IMR-90 (cell line): ENCODE data around the gene TBCEL. TPM values are rescaled to one million over a fixed set of nuclear protein-coding genes. Genes with fewer than 3 reads are reported as not detected.
"Not testable (repeated sequence)": the region's sequence is repeated elsewhere in the genome, so short reads cannot be mapped to it uniquely, and the experiment has no call there.

Experiments
- ATAC-seq: fragments of 200-7000 bp; cut with Tn5 transposase; 2 replicates; pipeline ENCODE4 v1.9.1; 2020; ENCODE audit warnings: low read depth, mild to moderate bottlenecking, moderate library complexity
- BruUV-seq: library from RNA; stranded (reverse); fragments of 400-500 nt; replicated peaks from 2 replicates; lab custom pipeline; 2021; lab: Mats Ljungman, UMichigan
- CTCF ChIA-PET: fragments of 300-600 bp; formaldehyde crosslinking; extraction: SDS; loops from one replicate; lab custom pipeline; 2021; ENCODE audit warnings: antibody characterized with exemption; lab: Yijun Ruan, JAX
- POLR2A ChIA-PET: fragments of 300-600 bp; sonication (Branson Sonifier 250); formaldehyde crosslinking; loops from one replicate; lab custom pipeline; 2022; ENCODE audit warnings: antibody characterized with exemption; ENCODE audit not compliant: unreplicated experiment; lab: Charles Lee
- DNase-seq: peaks from one replicate; pipeline ENCODE4 v3.0.0; 2013
- H2AFZ ChIP-seq: replicated peaks from 2 replicates; pipeline ENCODE3; 2013; ENCODE audit warnings: low read length, mild to moderate bottlenecking; ENCODE audit not compliant: poor library complexity
- H2AK5ac ChIP-seq: 2 replicates; pipeline ENCODE4 v1.6.1; 2013; ENCODE audit warnings: low read depth, low read length, inconsistent platforms
- H2AK9ac ChIP-seq: replicated peaks from 2 replicates; pipeline ENCODE3; 2013; ENCODE audit warnings: mild to moderate bottlenecking, low read depth, low read length, moderate library complexity; ENCODE audit not compliant: poor library complexity
- H2BK120ac ChIP-seq: 2 replicates; pipeline ENCODE4 v1.6.1; 2013; ENCODE audit warnings: low read depth, low read length, inconsistent platforms
- H2BK15ac ChIP-seq: 3 replicates; pipeline ENCODE4 v1.6.1; 2013; ENCODE audit warnings: low read depth, low read length, inconsistent platforms
- H2BK20ac ChIP-seq: 2 replicates; pipeline ENCODE4 v1.6.1; 2013; ENCODE audit warnings: low read depth, mild to moderate bottlenecking, inconsistent platforms, low read length, moderate library complexity
- H2BK5ac ChIP-seq: 2 replicates; pipeline ENCODE4 v1.6.1; 2013; ENCODE audit warnings: mild to moderate bottlenecking, low read depth, low read length, inconsistent platforms; ENCODE audit not compliant: poor library complexity, severe bottlenecking
- H3K14ac ChIP-seq: replicated peaks from 2 replicates; pipeline ENCODE4 v1.6.1; 2013; ENCODE audit warnings: low read depth, low read length, inconsistent platforms
- H3K18ac ChIP-seq: 2 replicates; pipeline ENCODE4 v1.6.1; 2013; ENCODE audit warnings: low read depth, low read length, control low read depth
- H3K23ac ChIP-seq: 2 replicates; pipeline ENCODE4 v1.6.1; 2013; ENCODE audit warnings: low read depth, low read length, inconsistent platforms
- H3K27ac ChIP-seq: 2 replicates; pipeline ENCODE4 v1.5.1; 2013; ENCODE audit warnings: mild to moderate bottlenecking, control low read depth, low read length; ENCODE audit not compliant: insufficient read depth
- H3K27me3 ChIP-seq: 2 replicates; pipeline ENCODE4 v1.6.1; 2013; ENCODE audit warnings: low read length; ENCODE audit not compliant: control insufficient read depth, insufficient read depth
- H3K36me3 ChIP-seq: 2 replicates; pipeline ENCODE4 v1.6.1; 2013; ENCODE audit warnings: low read length, mixed read lengths; ENCODE audit not compliant: control insufficient read depth, insufficient read depth
- H3K4ac ChIP-seq: 2 replicates; pipeline ENCODE4 v1.6.1; 2013; ENCODE audit warnings: low read depth, low read length, inconsistent platforms
- H3K4me1 ChIP-seq: 2 replicates; pipeline ENCODE4 v1.6.1; 2013; ENCODE audit warnings: low read length, mixed read lengths; ENCODE audit not compliant: control insufficient read depth, insufficient read depth
- H3K4me2 ChIP-seq: 2 replicates; pipeline ENCODE4 v1.6.1; 2013; ENCODE audit warnings: low read depth, mild to moderate bottlenecking, control low read depth, low read length, moderate library complexity
- H3K4me3 ChIP-seq: 2 replicates; pipeline ENCODE4 v1.5.1; 2013; ENCODE audit warnings: low read depth, mild to moderate bottlenecking, control low read depth, low read length, moderate library complexity; ENCODE audit not compliant: insufficient read depth
- H3K56ac ChIP-seq: 2 replicates; pipeline ENCODE4 v1.6.1; 2013; ENCODE audit warnings: low read length, inconsistent platforms; ENCODE audit not compliant: insufficient read depth; ENCODE audit errors: extremely low read depth
- H3K79me1 ChIP-seq, 2 experiments: 2 replicates each; pipeline ENCODE4 v1.6.1; 2013; ENCODE audit warnings: low read length in 2 of 2, inconsistent platforms in 1 of 2, low read depth in 1 of 2
- H3K9ac ChIP-seq: 2 replicates; pipeline ENCODE4 v1.6.1; 2013; ENCODE audit warnings: low read depth, low read length, control low read depth
- H3K9me1 ChIP-seq: 2 replicates; pipeline ENCODE4 v1.6.1; 2013; ENCODE audit warnings: low read length, inconsistent platforms; ENCODE audit not compliant: insufficient read depth
- H3K9me3 ChIP-seq: 2 replicates; pipeline ENCODE4 v1.6.1; 2013; ENCODE audit warnings: low read length; ENCODE audit not compliant: control insufficient read depth, insufficient read depth
- H4K20me1 ChIP-seq: 2 replicates; pipeline ENCODE4 v1.6.1; 2013; ENCODE audit warnings: low read length, inconsistent platforms; ENCODE audit not compliant: insufficient read depth
- H4K5ac ChIP-seq: 2 replicates; pipeline ENCODE4 v1.6.1; 2013; ENCODE audit warnings: mild to moderate bottlenecking, low read depth, low read length, control low read depth
- H4K8ac ChIP-seq, 2 experiments: 2 replicates each; pipeline ENCODE4 v1.6.1; 2013; ENCODE audit warnings: low read depth in 2 of 2, low read length in 2 of 2, control low read depth in 1 of 2, inconsistent platforms in 1 of 2
- H4K91ac ChIP-seq: 2 replicates; pipeline ENCODE4 v1.6.1; 2013; ENCODE audit warnings: low read depth, low read length, inconsistent platforms; ENCODE audit not compliant: insufficient read depth
- BHLHE40 ChIP-seq: fragments of 150-350 bp; IDR thresholded peaks from 2 replicates; pipeline ENCODE4 v1.6.1; 2016; ENCODE audit warnings: mild to moderate bottlenecking, low read depth, low read length
- CHD1 ChIP-seq: IDR thresholded peaks from 2 replicates; pipeline ENCODE4 v1.6.1; 2012; ENCODE audit warnings: low read depth, low read length, improper control_type of control experiment
- MAZ ChIP-seq: IDR thresholded peaks from 2 replicates; pipeline ENCODE4 v1.6.1; 2012; ENCODE audit warnings: low read depth, mild to moderate bottlenecking, low read length, improper control_type of control experiment, moderate library complexity, borderline replicate concordance
- MXI1 ChIP-seq: IDR thresholded peaks from 2 replicates; pipeline ENCODE4 v1.6.1; 2012; ENCODE audit warnings: low read depth, mild to moderate bottlenecking, low read length, moderate library complexity, borderline replicate concordance
- SMC3 ChIP-seq: fragments of 150-350 bp; IDR thresholded peaks from 2 replicates; pipeline ENCODE4 v1.6.1; 2016; ENCODE audit warnings: low read depth, mild to moderate bottlenecking, antibody characterized with exemption, low read length, moderate library complexity
- WGBS, 2 experiments: methylation state at CpG; one replicate each; pipeline versions ENCODE4 v1.1.5 to v1.1.7; 2013; ENCODE audit warnings: missing lambda C conversion rate in 2 of 2; ENCODE audit not compliant: insufficient read length in 1 of 2; ENCODE audit errors: extremely low coverage in 2 of 2; 5-methylcytosine and 5-hydroxymethylcytosine counted together
- dilution Hi-C: fragments of 300-500 bp; cut with HindIII; formaldehyde crosslinking; loops from one replicate; pipeline ENCODE4 v1.14.3; 2018; ENCODE audit warnings: low sequenced_read_pairs; ENCODE audit not compliant: unreplicated experiment
- in situ Hi-C: fragments of 300-500 bp; cut with MboI; formaldehyde crosslinking; loops from 3 replicates; pipeline ENCODE4 v1.14.3; 2019; ENCODE audit warnings: low sequenced_read_pairs, inconsistent platforms, mixed read lengths
- intact Hi-C: fragments of 100-400 bp; cut with micrococcal nuclease; formaldehyde crosslinking; loops from 2 replicates; pipeline ENCODE4 v1.10.0; 2022
- polyA plus RNA-seq, 3 experiments: library from polyadenylated mRNA; depleted of rRNA; stranded (reverse); fragments of >200 nt; gene quantifications; 2 replicates each; pipeline ENCODE4 v1.2.3, GENCODE V29; 2012; ENCODE audit warnings: low replicate concordance in 1 of 3
- total RNA-seq: library from RNA; depleted of rRNA; stranded (reverse); fragments of >200 nt; gene quantifications from 2 replicates; pipeline ENCODE4 v1.2.3, GENCODE V29; 2012

TBCEL gene
- total and polyA plus RNA-seq, 2 of the 4 experiments (the other 2 are of a cell fraction), result 7.1 to 21.0 TPM

DNA sequence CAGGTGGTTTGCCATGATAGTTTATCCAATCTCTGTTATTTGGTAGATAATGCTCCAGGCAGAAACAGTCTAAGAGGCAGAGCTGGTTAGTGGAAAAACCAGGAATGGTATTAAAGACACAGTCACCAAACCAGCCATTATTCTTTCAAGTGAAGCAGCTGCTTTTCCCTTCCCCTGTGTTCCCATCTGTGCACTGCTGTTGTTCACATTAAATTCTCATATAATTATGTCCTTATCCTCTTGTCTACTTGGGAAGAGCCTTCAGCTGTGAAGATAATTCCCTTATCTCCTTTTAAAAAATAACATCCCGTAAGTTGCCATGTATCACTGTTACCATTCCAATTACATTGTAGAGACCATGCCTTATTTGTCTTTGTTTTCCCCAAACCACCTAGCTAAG is 5.2 kb upstream of the TBCEL start:
- no peak overlapping the region for H3K56ac ChIP-seq
- no peaks in the 10 kb centered on the region; the same call in 1 of the 2 replicates for H3K4me1 ChIP-seq
- H2AK5ac ChIP-seq, result no peak overlapping the region
- H4K91ac ChIP-seq, result no peak overlapping the region
- H3K4ac ChIP-seq, result no peak overlapping the region
- H4K20me1 ChIP-seq, result no peaks in the 10 kb centered on the region
- DNase-seq, result no peak
- H3K4me2 ChIP-seq, result no peak overlapping the region
- intact Hi-C loops (no loop called here), dilution Hi-C loops (no loop called here), in situ Hi-C loops (no loop called here)
- H2BK15ac ChIP-seq, result no peak overlapping the region
- BruUV-seq, result no TSS peak
- H2AFZ ChIP-seq, result no peak overlapping the region
- no peaks in the 10 kb centered on the region for H3K9me3 ChIP-seq
- no peak overlapping the region for H3K9ac ChIP-seq
- no peak for ATAC-seq
- H3K9me1 ChIP-seq, result 0 out of 2 replicates have a peak, but pooled peaks cover 3% of the 10 kb centered on the region
- POLR2A ChIA-PET, result no interaction called here
- CTCF ChIA-PET, result no interaction called here
- H2BK5ac ChIP-seq, result no peak overlapping the region
- no peak overlapping the region for H3K4me3 ChIP-seq
- TF ChIP-seq MXI1 (no peak), BHLHE40 (no peak), SMC3 (no peak), MAZ (no peak), CHD1 (no peak)
- H3K14ac ChIP-seq, result no peak overlapping the region
- H4K8ac ChIP-seq, result no peak overlapping the region
- no peak overlapping the region for H3K27ac ChIP-seq
- H2BK20ac ChIP-seq, result no peak overlapping the region
- no peaks in the 10 kb centered on the region; a peak in 1 of 4 replicates for H3K79me1 ChIP-seq
- H4K5ac ChIP-seq, result no peak overlapping the region
- H2BK120ac ChIP-seq, result no peak overlapping the region
- no peaks in the 10 kb centered on the region for H3K36me3 ChIP-seq
- WGBS, 2 experiments, result no CpG with 5 or more reads among the region's 1 CpG
- H2AK9ac ChIP-seq, result no peak overlapping the region
- peaks cover 2% of the 10 kb centered on the region; the same call in 1 of the 2 replicates for H3K27me3 ChIP-seq
- no peak overlapping the region for H3K23ac ChIP-seq
- no peak overlapping the region for H3K18ac ChIP-seq

DNA sequence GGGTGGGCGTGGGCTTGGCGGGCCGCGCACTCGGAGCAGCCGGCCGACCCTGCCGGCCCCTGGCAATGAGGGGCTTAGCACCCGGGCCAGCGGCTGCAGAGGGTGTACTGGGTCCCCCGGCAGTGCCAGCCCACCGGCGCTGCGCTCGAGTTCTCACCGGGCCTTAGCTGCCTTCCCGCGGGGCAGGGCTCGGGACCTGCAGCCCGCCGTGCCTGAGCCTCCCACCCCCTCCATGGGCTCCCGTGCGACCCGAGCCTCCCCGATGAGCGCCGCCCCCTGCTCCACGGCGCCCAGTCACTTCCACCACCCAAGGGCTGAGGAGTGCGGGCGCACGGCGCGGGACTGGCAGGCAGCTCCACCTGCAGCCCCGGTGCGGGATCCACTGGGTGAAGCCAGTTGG is 2.2 kb upstream of the TBCEL start:
- H3K23ac ChIP-seq, H3K36me3 ChIP-seq, POLR2A ChIA-PET, intact Hi-C loops, CTCF ChIA-PET, H3K4me3 ChIP-seq, H2BK120ac ChIP-seq, H3K4me2 ChIP-seq, H3K4ac ChIP-seq, H3K9ac ChIP-seq, in situ Hi-C loops, H3K9me3 ChIP-seq, H3K56ac ChIP-seq, H3K27ac ChIP-seq, H3K9me1 ChIP-seq, H2BK15ac ChIP-seq, H4K8ac ChIP-seq, DNase-seq, H2BK5ac ChIP-seq, H2AK9ac ChIP-seq, ATAC-seq, dilution Hi-C loops, H3K18ac ChIP-seq, H2AFZ ChIP-seq, H4K91ac ChIP-seq, H4K5ac ChIP-seq, BruUV-seq, H3K4me1 ChIP-seq, H2BK20ac ChIP-seq, H3K27me3 ChIP-seq, H2AK5ac ChIP-seq, H4K20me1 ChIP-seq, H3K14ac ChIP-seq: not testable (repeated sequence)
- peaks cover 5 to 11% of the 10 kb centered on the region in 2 experiments for H3K79me1 ChIP-seq
- 96% methylated on average over 10 of the region's 36 CpGs; no CpG with 5 or more reads in 1 of the 2 experiments for WGBS, 2 experiments
